ENCODE data around the gene MGST2.
"Not testable (repeated sequence)": the region's sequence is repeated elsewhere in the genome, so short reads cannot be mapped to it uniquely, and the experiment has no call there.

The MGST2 gene

GRCh38 chr4:139669890-139670289, 4.3 kb downstream of the MGST2 start:
- DNase-seq (ENCODE audit: low read depth in 2 of 2): no peak

DNA sequence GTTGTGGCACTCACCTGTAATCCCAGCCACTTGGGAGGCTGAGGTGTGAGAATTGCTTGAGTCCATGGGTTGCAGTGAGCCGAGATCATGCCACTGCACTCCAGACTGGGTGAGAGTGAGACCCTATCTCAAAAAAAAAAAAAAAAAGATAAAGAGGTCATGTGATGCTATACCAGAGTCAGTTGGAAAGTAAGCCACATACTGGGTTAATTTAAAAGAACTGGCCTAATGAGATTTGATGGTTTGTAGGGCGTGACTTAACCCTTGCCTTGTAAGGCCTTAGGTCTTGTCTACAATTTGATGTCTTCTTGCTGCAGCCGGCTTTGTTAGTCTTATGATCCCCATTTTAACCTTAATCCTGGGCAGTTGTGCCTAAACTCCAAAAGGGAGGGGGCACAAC, 5.2 kb downstream of the MGST2 start:
- DNase-seq (ENCODE audit: low read depth in 2 of 2): no peak

- no peak for DNase-seq (ENCODE audit: low read depth in 2 of 2)
Observed at GRCh38 chr4:139672215-139672614, 6.6 kb downstream of the MGST2 start.

DNA sequence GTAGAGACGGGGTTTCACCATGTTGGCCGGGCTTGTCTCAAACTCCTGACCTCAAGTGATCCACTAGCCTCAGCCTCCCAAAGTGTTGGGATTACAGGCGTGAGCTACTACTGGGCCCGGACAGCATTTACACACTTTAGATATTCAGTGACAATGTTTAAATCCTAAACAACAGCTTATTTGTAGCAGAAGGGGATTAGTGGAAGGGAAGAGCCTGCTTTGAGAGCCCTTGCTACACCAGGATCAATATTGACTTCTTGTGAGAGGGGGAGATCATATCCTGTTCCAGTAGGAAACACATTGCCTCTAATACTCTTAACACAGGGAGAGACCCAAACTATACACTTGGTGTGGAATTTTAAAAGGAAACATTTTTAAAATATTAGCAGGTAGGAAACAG, 7.1 kb downstream of the MGST2 start:
- no peak for DNase-seq (ENCODE audit: low read depth in 2 of 2)

GRCh38 chr4:139674875-139675550, 9.4 kb downstream of the MGST2 start:
- DNase-seq (ENCODE audit: low read depth in 2 of 2): no peak

DNA sequence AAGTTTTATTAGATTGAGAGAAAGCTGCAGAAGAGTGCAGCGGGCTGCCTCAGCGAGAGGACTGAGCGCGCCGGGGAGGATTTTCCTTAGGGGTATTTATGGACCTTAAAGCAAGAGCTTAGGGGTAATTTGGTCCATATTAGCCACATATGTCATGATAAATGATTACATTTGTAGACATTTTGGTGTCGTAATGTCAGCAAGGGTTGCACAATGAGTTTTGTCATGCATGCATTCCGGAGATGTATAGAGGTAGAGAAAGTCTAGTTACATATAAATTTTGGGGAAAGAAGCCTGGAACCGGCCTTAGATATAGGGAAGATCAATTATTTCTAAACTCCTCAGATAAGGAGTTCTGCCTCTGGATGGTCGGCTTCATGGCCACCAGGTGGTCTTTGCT, 10.0 kb downstream of the MGST2 start:
- no peak for DNase-seq (ENCODE audit: low read depth in 2 of 2)

GRCh38 chr4:139676365-139676764, 10.7 kb downstream of the MGST2 start:
- DNase-seq (ENCODE audit: low read depth in 2 of 2): no peak

DNA sequence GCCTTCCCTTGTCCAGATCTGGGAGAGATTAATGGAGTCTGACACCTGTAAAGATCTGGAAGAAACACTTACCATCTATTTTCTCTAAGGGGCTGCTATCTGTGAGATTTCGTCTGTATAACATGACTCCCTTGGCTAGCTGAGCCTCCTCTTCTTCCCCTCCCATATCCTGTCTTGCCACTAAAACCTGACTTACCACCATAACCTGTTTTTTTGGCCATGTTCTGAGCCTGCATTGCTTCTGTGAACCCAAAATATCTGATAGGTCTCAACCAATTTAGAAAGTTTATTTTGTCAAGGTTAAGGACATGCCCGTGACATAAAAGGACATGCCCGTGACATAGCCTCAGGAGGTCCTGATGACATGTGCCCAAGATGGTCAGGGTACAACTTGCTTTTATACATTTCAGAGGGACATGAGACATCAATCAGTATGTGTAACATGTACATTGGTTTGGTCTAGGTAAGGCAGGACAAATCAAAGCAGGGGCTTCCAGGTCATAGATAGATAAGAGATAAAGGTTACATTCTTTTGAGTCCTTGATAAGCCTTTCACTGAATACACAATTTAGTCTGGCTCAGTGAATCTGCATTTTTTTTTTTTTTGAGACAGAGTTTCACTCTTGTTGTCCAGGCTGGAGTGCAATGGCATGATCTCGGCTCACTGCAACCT, 11.4 kb downstream of the MGST2 start:
- DNase-seq (ENCODE audit: low read depth in 2 of 2): no peak

- no peak for DNase-seq (ENCODE audit: low read depth in 2 of 2)
Observed at GRCh38 chr4:139682309-139682708, 16.7 kb downstream of the MGST2 start.

- DNase-seq (ENCODE audit: low read depth in 2 of 2): no peak
Observed at GRCh38 chr4:139682741-139683151, 17.1 kb downstream of the MGST2 start.

DNA sequence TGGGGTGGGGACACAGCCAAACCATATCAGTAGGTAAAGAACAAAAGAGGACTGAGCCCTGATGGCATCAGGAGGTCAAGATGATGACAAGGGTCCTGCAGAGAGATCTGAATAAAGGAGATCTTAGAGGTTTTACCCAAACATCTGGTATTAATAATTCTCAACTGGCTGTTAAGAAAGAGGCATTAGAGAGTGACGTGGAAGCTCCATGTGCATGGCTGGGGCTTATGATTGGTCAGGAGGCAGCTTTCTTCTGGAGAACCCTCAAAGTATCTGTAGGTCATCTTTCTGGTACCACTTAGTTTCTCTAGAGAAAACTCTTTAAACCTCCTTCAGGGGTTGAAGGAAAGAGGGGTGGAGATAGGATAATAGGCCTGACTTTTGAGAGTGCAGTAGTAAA, 18.7 kb downstream of the MGST2 start:
- no peak for DNase-seq (ENCODE audit: low read depth in 2 of 2)

DNA sequence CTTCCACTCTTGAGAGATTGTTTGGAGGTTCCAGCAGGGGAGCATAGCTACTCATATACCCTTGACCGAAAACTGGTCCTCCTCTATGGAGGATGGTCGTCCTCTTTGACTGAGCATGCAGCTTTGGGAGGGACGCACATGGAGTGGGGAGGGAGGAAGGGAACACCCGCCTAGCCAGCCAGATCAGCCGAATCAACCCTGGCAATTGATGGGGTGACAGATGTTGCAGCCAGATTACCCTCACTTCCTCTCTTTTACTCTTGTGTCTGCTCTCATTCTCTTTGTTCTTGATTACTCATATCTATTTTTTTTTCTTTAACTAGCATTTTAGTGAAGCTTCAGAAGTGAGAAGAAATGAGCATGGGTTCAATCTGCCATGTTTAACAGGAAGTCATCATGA, 19.6 kb downstream of the MGST2 start:
- DNase-seq (ENCODE audit: low read depth in 2 of 2): no peak

- DNase-seq (ENCODE audit: low read depth in 2 of 2): no peak
Observed at GRCh38 chr4:139686130-139686529, 20.5 kb downstream of the MGST2 start.

- DNase-seq (ENCODE audit: low read depth in 2 of 2): no peak
Observed at GRCh38 chr4:139686988-139687387, 21.4 kb downstream of the MGST2 start.

GRCh38 chr4:139689093-139689722, 23.6 kb downstream of the MGST2 start:
- DNase-seq (ENCODE audit: low read depth in 2 of 2): no peak

GRCh38 chr4:139690419-139690818, 24.8 kb downstream of the MGST2 start:
- no peak for DNase-seq (ENCODE audit: low read depth in 2 of 2)

DNA sequence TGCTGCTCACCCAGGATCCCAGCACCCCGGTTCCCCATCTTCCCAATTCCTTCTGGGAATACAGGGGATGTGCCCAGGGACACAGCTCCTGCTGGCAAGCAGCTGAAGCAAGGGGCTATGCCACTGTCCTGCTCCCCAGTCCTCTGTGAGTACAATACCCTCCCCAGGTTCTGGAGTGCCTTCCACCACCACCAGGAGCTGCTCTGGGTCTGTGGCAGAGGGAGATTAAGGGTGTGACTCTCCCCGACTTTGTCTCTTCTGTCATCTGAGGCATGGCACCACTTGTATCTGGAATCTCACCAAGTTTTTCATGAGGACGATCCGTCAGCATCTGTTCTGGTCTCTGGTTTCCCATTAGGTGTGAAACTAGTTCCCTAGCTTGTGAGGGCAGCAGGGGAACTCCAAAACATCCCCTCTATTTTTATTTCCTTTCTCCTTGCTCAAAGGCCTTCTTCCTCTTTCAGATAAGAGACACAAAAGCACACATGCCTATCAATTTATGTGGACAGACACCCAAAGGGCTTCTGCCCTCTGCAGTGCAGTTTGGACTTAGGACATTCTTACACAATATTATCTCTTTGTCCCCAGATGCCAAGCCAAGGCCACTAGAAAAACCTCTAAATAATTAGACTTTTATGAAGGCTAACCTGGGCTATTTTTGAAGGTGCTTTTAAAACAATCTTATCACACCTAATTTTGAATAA, 26.8 kb downstream of the MGST2 start:
- DNase-seq (ENCODE audit: low read depth in 2 of 2): no peak

DNA sequence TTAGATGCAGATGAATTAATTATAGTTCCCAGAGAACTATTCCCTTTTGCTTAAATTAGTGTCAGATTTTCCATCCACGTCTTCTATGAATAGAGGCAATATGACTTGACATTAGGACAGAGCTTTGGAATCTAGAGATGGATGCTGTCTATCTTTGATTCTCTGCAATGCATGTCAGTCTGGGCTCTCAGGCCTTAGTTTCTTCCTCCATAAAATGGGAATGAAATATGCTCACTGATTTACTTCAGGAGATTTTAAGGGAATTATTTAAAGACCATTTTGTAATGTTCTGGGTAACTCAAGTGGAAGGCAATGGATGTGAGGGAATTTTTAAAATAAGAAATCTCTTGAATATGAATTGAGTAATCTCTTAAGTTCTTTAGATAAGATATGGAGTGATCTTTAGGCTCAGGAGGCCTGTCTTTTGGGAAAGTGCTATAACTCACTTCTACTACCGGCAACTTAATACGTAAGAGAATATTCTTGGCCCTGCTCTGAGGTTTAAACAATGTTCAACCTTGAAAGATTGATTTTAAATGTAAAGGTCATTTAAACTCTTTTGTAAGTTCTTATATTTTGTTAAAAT, 29.0 kb downstream of the MGST2 start:
- no peak for DNase-seq (ENCODE audit: low read depth in 2 of 2)

DNA sequence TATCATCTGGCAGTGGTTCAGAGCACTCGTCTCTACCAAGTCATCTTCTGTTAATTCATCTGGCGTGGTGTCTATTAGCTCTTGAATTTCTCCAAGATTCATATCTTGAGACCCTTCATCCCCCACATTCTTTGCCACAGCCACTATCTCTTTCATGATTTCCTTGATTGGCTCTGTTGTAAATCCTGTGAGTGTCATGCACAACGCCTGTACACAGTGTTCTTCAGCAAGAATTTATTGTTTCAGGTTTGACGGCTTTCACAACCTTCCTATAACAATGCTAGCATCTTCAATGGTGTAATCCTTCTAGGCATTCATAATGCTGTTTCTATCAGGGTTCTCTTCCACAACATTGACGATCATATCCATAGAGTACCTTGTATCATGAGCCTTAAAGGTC, 30.9 kb downstream of the MGST2 start:
- no peak for DNase-seq (ENCODE audit: low read depth in 2 of 2)

GRCh38 chr4:139698167-139698925, 32.7 kb downstream of the MGST2 start:
- DNase-seq (ENCODE audit: low read depth in 2 of 2): not testable (repeated sequence)

DNA sequence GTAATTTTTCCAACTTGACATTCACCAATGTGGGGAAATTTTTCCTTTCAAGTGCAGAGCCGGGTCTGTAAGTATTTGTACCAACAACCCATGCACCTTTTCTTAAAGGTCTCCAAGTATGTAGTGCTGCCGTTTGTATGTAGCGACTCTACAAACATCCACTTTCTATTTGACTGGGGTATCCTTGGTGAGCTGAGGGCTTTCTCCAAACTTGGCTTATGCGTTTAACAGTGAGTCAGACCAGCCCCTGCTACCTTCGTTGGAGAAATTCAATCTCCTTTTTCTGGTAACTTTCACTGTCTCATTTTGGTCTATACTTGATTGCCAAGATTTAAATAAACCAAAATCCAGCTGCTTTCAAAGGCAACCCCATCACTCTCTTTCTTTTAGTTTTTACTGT, 34.9 kb downstream of the MGST2 start:
- DNase-seq (ENCODE audit: low read depth in 2 of 2): no peak

All from fibroblast of skin of left quadriceps (primary cell).